Astrocyte (in vitro differentiated cells and primary cell): ENCODE results near the gene GRIK3.

Experiments used
- CTCF ChIP-seq: IDR thresholded peaks from 2 replicates; pipeline ENCODE4 v1.5.1; 2011; ENCODE audit warnings: low read depth, mild to moderate bottlenecking, inconsistent platforms, low read length, moderate library complexity; ENCODE audit not compliant: insufficient read depth
- EZH2 ChIP-seq: IDR thresholded peaks from 2 replicates; pipeline ENCODE4 v1.6.1; 2012; ENCODE audit warnings: mild to moderate bottlenecking, low read length, inconsistent platforms; ENCODE audit not compliant: insufficient read depth

GRCh38 chr1:36872126-36872754 is 162.1 kb downstream of the GRIK3 start:
- no peak for TF ChIP-seq EZH2
- TF ChIP-seq CTCF, result no peak
